Measurements from ENCODE around the gene PDK4. TPM values are rescaled to one million over a fixed set of nuclear protein-coding genes. Genes with fewer than 3 reads are reported as not detected.

Gene PDK4
- total and polyA plus RNA-seq, 11 donors: 45.6 to 4,362 (median 173) TPM

DNA sequence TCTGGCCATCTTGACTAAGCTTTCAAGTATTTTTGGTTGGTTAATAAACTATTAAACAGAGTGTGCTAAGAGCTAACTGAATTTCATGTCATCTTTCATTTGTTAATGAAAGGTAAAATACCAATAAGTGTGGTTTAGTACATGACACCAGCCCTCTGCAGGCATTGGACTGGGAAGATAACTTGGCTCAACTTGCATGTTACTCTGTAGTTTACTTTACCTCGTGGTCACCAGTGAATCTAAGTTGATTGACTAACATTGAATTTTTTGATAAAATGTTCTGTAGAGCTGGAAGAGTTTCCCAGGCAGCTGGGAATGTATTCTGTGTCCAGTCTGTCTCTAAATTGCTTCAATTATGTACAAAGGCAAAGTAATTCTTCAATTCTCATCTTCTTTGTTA, 60.7 kb downstream of the PDK4 start:
- H3K27ac ChIP-seq: no peak overlapping the region
- no peaks in the 10 kb centered on the region for H3K27me3 ChIP-seq
- no peak for ATAC-seq
- DNase-seq: no peak
- H3K36me3 ChIP-seq: no peaks in the 10 kb centered on the region
- H3K4me3 ChIP-seq: no peak overlapping the region
- intact Hi-C loops (cut with DNase I): no loop called here
- no peaks in the 10 kb centered on the region for H3K4me1 ChIP-seq
- H3K9me3 ChIP-seq: no peaks in the 10 kb centered on the region
- 32 to 52% (median 41%) methylated on average over 1 of the region's 1 CpG for WGBS, 4 donors
- no peak for TF ChIP-seq POLR2A (IDR thresholded peaks at IDR 0.05)
- TF ChIP-seq, protein P1, sequence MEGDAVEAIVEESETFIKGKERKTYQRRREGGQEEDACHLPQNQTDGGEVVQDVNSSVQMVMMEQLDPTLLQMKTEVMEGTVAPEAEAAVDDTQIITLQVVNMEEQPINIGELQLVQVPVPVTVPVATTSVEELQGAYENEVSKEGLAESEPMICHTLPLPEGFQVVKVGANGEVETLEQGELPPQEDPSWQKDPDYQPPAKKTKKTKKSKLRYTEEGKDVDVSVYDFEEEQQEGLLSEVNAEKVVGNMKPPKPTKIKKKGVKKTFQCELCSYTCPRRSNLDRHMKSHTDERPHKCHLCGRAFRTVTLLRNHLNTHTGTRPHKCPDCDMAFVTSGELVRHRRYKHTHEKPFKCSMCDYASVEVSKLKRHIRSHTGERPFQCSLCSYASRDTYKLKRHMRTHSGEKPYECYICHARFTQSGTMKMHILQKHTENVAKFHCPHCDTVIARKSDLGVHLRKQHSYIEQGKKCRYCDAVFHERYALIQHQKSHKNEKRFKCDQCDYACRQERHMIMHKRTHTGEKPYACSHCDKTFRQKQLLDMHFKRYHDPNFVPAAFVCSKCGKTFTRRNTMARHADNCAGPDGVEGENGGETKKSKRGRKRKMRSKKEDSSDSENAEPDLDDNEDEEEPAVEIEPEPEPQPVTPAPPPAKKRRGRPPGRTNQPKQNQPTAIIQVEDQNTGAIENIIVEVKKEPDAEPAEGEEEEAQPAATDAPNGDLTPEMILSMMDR (IDR thresholded peaks at IDR 0.05): no peak

DNA sequence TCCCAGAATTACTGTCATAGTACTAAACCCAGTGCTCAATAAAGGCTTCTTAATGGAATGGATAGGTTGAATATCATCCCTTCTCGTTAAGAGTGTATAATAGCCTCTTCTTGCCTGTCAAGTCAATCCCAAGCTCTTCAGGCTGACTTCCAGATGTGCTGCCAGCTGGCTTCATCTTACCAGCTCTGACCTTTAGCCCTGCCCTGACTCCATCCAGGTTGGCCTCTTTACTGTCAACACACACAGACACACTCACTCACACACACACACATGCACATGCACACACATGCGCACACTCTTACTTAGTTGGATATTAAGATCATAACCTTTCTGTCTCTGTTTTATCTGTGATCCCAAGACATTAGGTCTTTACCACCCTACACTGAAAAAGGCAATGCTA, 61.5 kb downstream of the PDK4 start:
- TF ChIP-seq, protein P1 (IDR thresholded peaks at IDR 0.05): no peak
- no peak for TF ChIP-seq POLR2A (IDR thresholded peaks at IDR 0.05)
- H3K27me3 ChIP-seq: no peaks in the 10 kb centered on the region
- WGBS, 4 donors: 71 to 90% (median 78%) methylated on average over 2 of the region's 2 CpGs
- no peak overlapping the region for H3K4me3 ChIP-seq
- ATAC-seq (peak in 2 of 4 donors; percentile 27 to 29), DNase-seq (no peak)
- H3K9me3 ChIP-seq: no peaks in the 10 kb centered on the region
- intact Hi-C loops (cut with DNase I): no loop called here
- H3K36me3 ChIP-seq: no peaks in the 10 kb centered on the region
- H3K27ac ChIP-seq: no peak overlapping the region
- H3K4me1 ChIP-seq: no peaks in the 10 kb centered on the region

Other genes starting within 250 kb of the PDK4 start
- gene PON3, start 200.1 kb downstream of the PDK4 start, total RNA-seq: 1 to 10 TPM in 2 of 9 donors, under 1 TPM in 7; 0.28 to 1.8 (median 0.70) TPM
- gene PON3, start 200.1 kb downstream of the PDK4 start, polyA plus RNA-seq: under 1 TPM; 0.21 to 0.80 TPM
- 10 to 100 TPM; 26.3 to 50.6 (median 35.7) TPM for gene PON2, start 161.5 kb downstream of the PDK4 start, total RNA-seq
- 10 to 100 TPM; 16.6 to 29.5 TPM for gene PON2, start 161.5 kb downstream of the PDK4 start, polyA plus RNA-seq
- 10 to 100 TPM in 1 of 9 donors, 1 to 10 TPM in 8; 2.1 to 11.5 (median 3.3) TPM for gene ASB4, start 110.6 kb downstream of the PDK4 start, total RNA-seq
- 1 to 10 TPM in 1 of 2 donors, under 1 TPM in 1; 0.18 to 1.9 TPM for gene ASB4, start 110.6 kb downstream of the PDK4 start, polyA plus RNA-seq
- 10 to 100 TPM; 20.3 to 46.8 (median 38.8) TPM for gene DYNC1I1, start 176.0 kb upstream of the PDK4 start, total RNA-seq
- 10 to 100 TPM in 1 of 2 donors, 1 to 10 TPM in 1; 6.1 to 14.4 TPM for gene DYNC1I1, start 176.0 kb upstream of the PDK4 start, polyA plus RNA-seq

Measured in heart left ventricle (tissue), 16 donors.